T1000 (cell line): ENCODE results near the gene FOXP1.

Experiments used
- DNase-seq: peaks from one replicate; lab custom pipeline; 2025; ENCODE audit warnings: mixed read lengths; lab: John Stamatoyannopoulos, UW

Gene FOXP1

GRCh38 chr3:71583566-71584393 lies at the start of gene FOXP1:
FOXP1 (minus strand) TSS chr3:71583728; CDS start chr3:71198381, 385,347 bp downstream.
- peak; percentile 48 for DNase-seq

GRCh38 chr3:71629711-71630110 lies 46.2 kb upstream of the FOXP1 start:
- DNase-seq = no peak

GRCh38 chr3:71629289-71629688 lies 45.8 kb upstream of the FOXP1 start:
- no peak for DNase-seq

- no peak for DNase-seq
Measured at GRCh38 chr3:71628522-71628921, 45.0 kb upstream of the FOXP1 start.

GRCh38 chr3:71625676-71626075 lies 42.1 kb upstream of the FOXP1 start:
- no peak for DNase-seq

GRCh38 chr3:71621825-71622537 lies 38.5 kb upstream of the FOXP1 start:
- DNase-seq = no peak

- no peak for DNase-seq
Measured at GRCh38 chr3:71618538-71618937, 35.0 kb upstream of the FOXP1 start.

- no peak for DNase-seq
Measured at GRCh38 chr3:71616571-71617021, 33.1 kb upstream of the FOXP1 start.

GRCh38 chr3:71614869-71615268 lies 31.3 kb upstream of the FOXP1 start:
- DNase-seq = no peak

- DNase-seq = no peak
Measured at GRCh38 chr3:71614426-71614825, 30.9 kb upstream of the FOXP1 start.

- DNase-seq = no peak
Measured at GRCh38 chr3:71611099-71611498, 27.6 kb upstream of the FOXP1 start.

- no peak for DNase-seq
Measured at GRCh38 chr3:71607364-71607763, 23.8 kb upstream of the FOXP1 start.

- no peak for DNase-seq
Measured at GRCh38 chr3:71606582-71606981, 23.1 kb upstream of the FOXP1 start.

- no peak for DNase-seq
Measured at GRCh38 chr3:71602256-71602655, 18.7 kb upstream of the FOXP1 start.

- no peak for DNase-seq
Measured at GRCh38 chr3:71601811-71602210, 18.3 kb upstream of the FOXP1 start.

GRCh38 chr3:71600646-71601288 lies 17.2 kb upstream of the FOXP1 start:
- no peak for DNase-seq

- no peak for DNase-seq
Measured at GRCh38 chr3:71599416-71599815, 15.9 kb upstream of the FOXP1 start.

GRCh38 chr3:71598292-71598691 lies 14.8 kb upstream of the FOXP1 start:
- no peak for DNase-seq

GRCh38 chr3:71597286-71597685 lies 13.8 kb upstream of the FOXP1 start:
- DNase-seq = no peak

GRCh38 chr3:71593106-71593505 lies 9.6 kb upstream of the FOXP1 start:
- no peak for DNase-seq

GRCh38 chr3:71591101-71591500 lies 7.6 kb upstream of the FOXP1 start:
- no peak for DNase-seq

GRCh38 chr3:71589132-71589531 lies 5.6 kb upstream of the FOXP1 start:
- DNase-seq = no peak

- DNase-seq = no peak
Measured at GRCh38 chr3:71587958-71588357, 4.4 kb upstream of the FOXP1 start.
